ENCODE results near the gene SEMA7A. TPM values are rescaled to one million over a fixed set of nuclear protein-coding genes. Genes with fewer than 3 reads are reported as not detected.
"Not testable (repeated sequence)": the region's sequence is repeated elsewhere in the genome, so short reads cannot be mapped to it uniquely, and the experiment has no call there.

Gene SEMA7A
- total RNA-seq, 2 experiments from 2014 or later: 15.2 to 15.8 TPM

- POLR2A ChIA-PET: interaction anchor here (0.6 to 2.3 kb wide), 17 partner anchors 9 to 156 kb away, joined by 3 to 18 read pairs (median 7); partner anchors contain the start of genes ARID3B, CLK3 and SEMA7A
Measured at GRCh38 chr15:74460298-74460697, 26.5 kb upstream of the SEMA7A start.

GRCh38 chr15:74459798-74460197, 26.0 kb upstream of the SEMA7A start:
- H3K36me3 Mint-ChIP-seq: peaks cover 32% of the 10 kb centered on the region
- ATAC-seq (ENCODE audit: low read depth); H3K27me3 Mint-ChIP-seq; H3K9me3 Mint-ChIP-seq; DNase-seq: not testable (repeated sequence)
- peak overlapping the region; percentile 92 for H3K4me3 Mint-ChIP-seq
- POLR2A ChIA-PET: interaction anchor here (1.1 to 2.2 kb wide), 5 partner anchors 26 to 145 kb away, joined by 4 to 18 read pairs (median 7); partner anchors contain the start of gene SEMA7A
- peak overlapping the region; percentile 78 for H3K27ac Mint-ChIP-seq
- H3K4me1 Mint-ChIP-seq: peaks cover 36% of the 10 kb centered on the region

More at GRCh38 chr15:74460298-74460697, 26.5 kb upstream of the SEMA7A start:
- H3K9me3 Mint-ChIP-seq: peaks cover 4% of the 10 kb centered on the region
- H3K4me3 Mint-ChIP-seq: peak overlapping the region; percentile 92
- peaks cover 30% of the 10 kb centered on the region for H3K36me3 Mint-ChIP-seq
- H3K27me3 Mint-ChIP-seq: no peaks in the 10 kb centered on the region
- peaks cover 38% of the 10 kb centered on the region for H3K4me1 Mint-ChIP-seq
- ATAC-seq (ENCODE audit: low read depth): no peak
- no peak for DNase-seq
- H3K27ac Mint-ChIP-seq: peak overlapping the region; percentile 78

GRCh38 chr15:74458473-74458872, 24.7 kb upstream of the SEMA7A start:
- ATAC-seq (ENCODE audit: low read depth) (no peak), DNase-seq (no peak)
- Mint-ChIP-seq H3K27ac (peak overlapping the region; percentile 11), H3K4me3 (no peak overlapping the region), H3K4me1 (peaks cover 41% of the 10 kb centered on the region), H3K27me3 (no peaks in the 10 kb centered on the region), H3K36me3 (peaks cover 28% of the 10 kb centered on the region), H3K9me3 (peaks cover 2% of the 10 kb centered on the region)
- POLR2A ChIA-PET: interaction anchor here (0.8 kb wide), 1 partner anchor 74 kb away, joined by 4 read pairs; no protein-coding TSS in a partner anchor

GRCh38 chr15:74457036-74457435, 23.3 kb upstream of the SEMA7A start:
- peaks cover 21% of the 10 kb centered on the region for H3K36me3 Mint-ChIP-seq
- peak; percentile 15 for DNase-seq
- peaks cover 36% of the 10 kb centered on the region for H3K4me1 Mint-ChIP-seq
- H3K4me3 Mint-ChIP-seq; H3K9me3 Mint-ChIP-seq; POLR2A ChIA-PET; H3K27me3 Mint-ChIP-seq; ATAC-seq (ENCODE audit: low read depth); H3K27ac Mint-ChIP-seq: not testable (repeated sequence)

GRCh38 chr15:74454764-74455500, 21.2 kb upstream of the SEMA7A start:
- peaks cover 32% of the 10 kb centered on the region for H3K36me3 Mint-ChIP-seq
- H3K27ac Mint-ChIP-seq: peak overlapping the region; percentile 83
- H3K9me3 Mint-ChIP-seq: no peaks in the 10 kb centered on the region

GRCh38 chr15:74453925-74454763, 20.4 kb upstream of the SEMA7A start:
- Mint-ChIP-seq H3K9me3 (no peaks in the 10 kb centered on the region), H3K36me3 (peaks cover 35% of the 10 kb centered on the region), H3K4me3 (peak overlapping the region; percentile 61), H3K27ac (peak overlapping the region; percentile 83), H3K27me3 (no peaks in the 10 kb centered on the region), H3K4me1 (peaks cover 31% of the 10 kb centered on the region)
- ATAC-seq (ENCODE audit: low read depth) (peak; percentile 97), DNase-seq (peak; percentile 25)
- POLR2A ChIA-PET: interaction anchor here (0.7 to 1.3 kb wide), 6 partner anchors 20 to 167 kb away, joined by 3 to 4 read pairs (median 4); partner anchors contain the start of gene SEMA7A

More at GRCh38 chr15:74454764-74455500, 21.2 kb upstream of the SEMA7A start:
- Mint-ChIP-seq H3K4me1 (peaks cover 31% of the 10 kb centered on the region), H3K4me3 (peak overlapping the region; percentile 61), H3K27me3 (no peaks in the 10 kb centered on the region)
- no peak for ATAC-seq (ENCODE audit: low read depth)
- DNase-seq: peak; percentile 4
- POLR2A ChIA-PET: interaction anchor here (0.9 to 1.1 kb wide), 3 partner anchors 91 to 166 kb away, joined by 3 to 4 read pairs (median 4); no protein-coding TSS in a partner anchor

GRCh38 chr15:74451861-74452835, 18.4 kb upstream of the SEMA7A start:
- no peaks in the 10 kb centered on the region for H3K27me3 Mint-ChIP-seq
- DNase-seq (peak; percentile 9), ATAC-seq (ENCODE audit: low read depth) (no peak)
- peaks cover 26% of the 10 kb centered on the region for H3K4me1 Mint-ChIP-seq
- H3K36me3 Mint-ChIP-seq: peaks cover 39% of the 10 kb centered on the region
- H3K9me3 Mint-ChIP-seq: no peaks in the 10 kb centered on the region
- H3K4me3 Mint-ChIP-seq: no peak overlapping the region
- H3K27ac Mint-ChIP-seq: no peak overlapping the region
- POLR2A ChIA-PET: interaction anchor here (0.8 to 1.2 kb wide), 4 partner anchors 9 to 67 kb away, joined by 3 to 4 read pairs (median 3); partner anchors contain the start of gene UBL7

- H3K27ac Mint-ChIP-seq: no peak overlapping the region
- ATAC-seq (ENCODE audit: low read depth): no peak
- POLR2A ChIA-PET: interaction anchor here (0.8 to 1.0 kb wide), 2 partner anchors 9 to 10 kb away, joined by 3 to 4 read pairs; partner anchors contain the start of gene UBL7
- peaks cover 26% of the 10 kb centered on the region for H3K4me1 Mint-ChIP-seq
- no peaks in the 10 kb centered on the region for H3K9me3 Mint-ChIP-seq
- H3K36me3 Mint-ChIP-seq: peaks cover 40% of the 10 kb centered on the region
- DNase-seq: peak; percentile 2
- no peak overlapping the region for H3K4me3 Mint-ChIP-seq
- H3K27me3 Mint-ChIP-seq: no peaks in the 10 kb centered on the region
Measured at GRCh38 chr15:74451322-74451721, 17.6 kb upstream of the SEMA7A start.

GRCh38 chr15:74449643-74450205, 16.0 kb upstream of the SEMA7A start:
- H3K27ac Mint-ChIP-seq: no peak overlapping the region
- no peaks in the 10 kb centered on the region for H3K27me3 Mint-ChIP-seq
- H3K36me3 Mint-ChIP-seq: peaks cover 35% of the 10 kb centered on the region
- peaks cover 22% of the 10 kb centered on the region for H3K4me1 Mint-ChIP-seq
- DNase-seq: no peak
- no peak for ATAC-seq (ENCODE audit: low read depth)
- H3K9me3 Mint-ChIP-seq: no peaks in the 10 kb centered on the region
- POLR2A ChIA-PET: interaction anchor here (1.5 kb wide), 1 partner anchor 11 kb away, joined by 6 read pairs; the partner anchor contains the start of gene UBL7
- H3K4me3 Mint-ChIP-seq: no peak overlapping the region

GRCh38 chr15:74449095-74449494, 15.3 kb upstream of the SEMA7A start:
- H3K36me3 Mint-ChIP-seq: peaks cover 33% of the 10 kb centered on the region
- H3K4me1 Mint-ChIP-seq: peaks cover 18% of the 10 kb centered on the region
- H3K27me3 Mint-ChIP-seq: no peaks in the 10 kb centered on the region
- ATAC-seq (ENCODE audit: low read depth) (no peak), DNase-seq (no peak)
- H3K4me3 Mint-ChIP-seq: no peak overlapping the region
- POLR2A ChIA-PET: interaction anchor here (1.5 kb wide), 1 partner anchor 12 kb away, joined by 6 read pairs; the partner anchor contains the start of gene UBL7
- no peaks in the 10 kb centered on the region for H3K9me3 Mint-ChIP-seq
- H3K27ac Mint-ChIP-seq: no peak overlapping the region

GRCh38 chr15:74445816-74446763, 12.3 kb upstream of the SEMA7A start:
- Mint-ChIP-seq H3K9me3 (no peaks in the 10 kb centered on the region), H3K27ac (no peak overlapping the region), H3K36me3 (peaks cover 26% of the 10 kb centered on the region), H3K4me1 (peaks cover 21% of the 10 kb centered on the region), H3K27me3 (no peaks in the 10 kb centered on the region), H3K4me3 (no peak overlapping the region)
- POLR2A ChIA-PET: interaction anchor here (1.2 kb wide), 1 partner anchor 61 kb away, joined by 4 read pairs; no protein-coding TSS in a partner anchor
- DNase-seq: no peak
- ATAC-seq (ENCODE audit: low read depth): no peak

Measured in activated naive CD8-positive, alpha-beta T cell treated with anti-CD3 and anti-CD28 coated beads, Interleukin-2, amount 10 ng/mL, durations not matched to agents 7 days and 5 days (primary cell).